LNCaP clone FGC (cell line): Measurements from ENCODE around the gene CYSRT1.

Source experiments
- DNase-seq: peaks from one replicate; pipeline ENCODE4 v3.0.0-alpha.2; 2011; ENCODE audit warnings: low read depth
- H3K4me3 ChIP-seq: 2 replicates; pipeline ENCODE4 v1.5.1; 2011; ENCODE audit warnings: mild to moderate bottlenecking, low read depth, low read length, control low read depth
- CTCF ChIP-seq: IDR thresholded peaks from 2 replicates; pipeline ENCODE4 v1.5.1; 2012; ENCODE audit warnings: mild to moderate bottlenecking; ENCODE audit not compliant: control insufficient read depth, insufficient read depth; ENCODE audit errors: extremely low read depth

The CYSRT1 gene

GRCh38 chr9:137218212-137218753 is 6.7 kb upstream of the CYSRT1 start:
- no peak for DNase-seq
- no peak for TF ChIP-seq CTCF
- H3K4me3 ChIP-seq = peak overlapping the region; percentile 73

DNA sequence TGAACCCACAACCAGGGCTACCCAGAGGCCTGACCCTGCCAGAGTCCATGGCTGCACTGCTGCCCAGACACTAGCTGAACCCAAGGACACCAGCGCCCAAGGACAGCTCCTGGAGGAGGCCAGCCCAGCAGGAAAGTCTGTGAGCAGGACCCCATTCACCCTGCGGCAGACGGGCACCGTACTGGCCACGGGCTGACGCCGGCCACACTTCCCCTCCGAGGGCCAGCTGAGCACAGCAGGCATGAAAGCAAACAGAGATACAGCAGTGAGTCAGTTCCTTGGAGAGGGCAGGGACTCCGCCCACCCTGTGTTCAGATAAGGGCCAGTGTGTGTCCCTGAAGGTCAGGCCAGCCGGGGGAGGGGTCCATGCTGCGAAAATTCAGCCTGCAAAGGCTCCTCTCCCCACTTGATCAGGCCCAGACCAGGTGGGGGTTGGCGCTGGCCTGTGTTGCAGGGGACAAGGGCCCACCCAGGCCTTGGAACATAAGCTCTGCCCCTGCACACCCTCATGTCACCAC is 6.2 kb upstream of the CYSRT1 start:
- TF ChIP-seq CTCF = no peak
- H3K4me3 ChIP-seq = peak overlapping the region; percentile 73

DNA sequence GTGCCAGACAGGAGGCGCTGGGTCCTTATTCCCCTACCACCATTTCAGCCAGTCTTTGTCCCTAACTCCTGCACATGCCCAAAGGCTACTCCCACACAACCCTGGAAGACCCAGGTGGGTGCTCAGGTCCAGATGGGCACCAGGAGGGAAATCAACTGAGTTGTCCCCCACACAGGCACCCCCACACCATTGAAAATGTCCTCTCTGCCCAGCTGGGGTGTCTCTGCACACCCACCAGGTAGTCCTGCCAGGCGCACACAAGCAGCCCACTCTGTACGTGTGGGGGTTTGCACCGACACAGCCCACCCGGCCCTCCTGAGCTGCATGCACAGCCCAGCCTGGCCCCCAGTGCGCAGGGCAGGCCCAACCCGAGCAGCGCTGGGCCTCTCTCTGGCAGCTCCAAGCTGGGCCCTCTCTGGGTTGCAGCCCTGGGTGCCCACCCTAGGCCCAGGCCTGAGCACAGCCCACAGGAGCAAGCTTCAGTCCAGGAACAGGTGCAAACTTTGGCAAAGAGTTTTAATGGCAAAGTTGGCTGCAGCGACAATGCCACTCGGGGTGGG is 5.1 kb upstream of the CYSRT1 start:
- no peak overlapping the region for H3K4me3 ChIP-seq
- no peak for TF ChIP-seq CTCF
- DNase-seq = no peak

More for the DNA sequence above, 6.2 kb upstream of the CYSRT1 start:
- DNase-seq = no peak

GRCh38 chr9:137220317-137221094 is 4.5 kb upstream of the CYSRT1 start:
- no peak for TF ChIP-seq CTCF
- DNase-seq = no peak

DNA sequence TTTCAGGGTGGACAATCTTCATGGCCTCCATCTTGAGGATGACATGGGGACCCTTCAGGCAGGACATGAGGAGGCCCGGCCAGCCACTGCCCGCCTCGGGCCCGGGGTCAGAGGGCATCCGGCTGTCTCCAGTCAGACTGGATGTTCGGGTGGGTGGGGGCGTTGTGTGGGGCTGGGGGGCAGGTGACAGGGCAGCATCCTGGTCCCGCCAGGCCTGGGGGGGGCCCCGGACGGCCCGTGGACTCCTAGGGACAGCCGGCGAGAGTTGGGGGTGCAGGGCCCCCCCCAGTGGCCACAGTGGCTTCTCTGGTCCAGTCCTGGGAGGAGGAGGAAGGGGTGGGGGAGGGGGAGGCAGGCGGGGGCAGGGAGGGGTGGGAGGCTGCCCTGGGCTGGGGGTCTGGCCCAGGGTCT is 3.9 kb upstream of the CYSRT1 start:
- H3K4me3 ChIP-seq = peak overlapping the region; percentile 50
- DNase-seq = no peak
- TF ChIP-seq CTCF = no peak

More at GRCh38 chr9:137220317-137221094, 4.5 kb upstream of the CYSRT1 start:
- no peak overlapping the region for H3K4me3 ChIP-seq

- no peak for TF ChIP-seq CTCF
- peak overlapping the region; percentile 50 for H3K4me3 ChIP-seq
- no peak for DNase-seq
Measured at GRCh38 chr9:137221506-137222111, 3.4 kb upstream of the CYSRT1 start.
